H9 (cell line): Measurements from ENCODE around the gene CHRND. TPM values are rescaled to one million over a fixed set of nuclear protein-coding genes. Genes with fewer than 3 reads are reported as not detected.

Experiments used
- DNase-seq: peaks from one replicate; pipeline ENCODE4 v3.0.0-alpha.2; 2017
- H2AFZ ChIP-seq: one replicate; pipeline ENCODE4 v1.6.1; 2013; ENCODE audit warnings: mild to moderate bottlenecking, low read length, control low read depth, moderate library complexity
- H2AK5ac ChIP-seq: 2 replicates; pipeline ENCODE4 v1.6.1; 2013; ENCODE audit warnings: low read length, control low read depth, mixed read lengths; ENCODE audit not compliant: insufficient read length
- H2BK120ac ChIP-seq: one replicate; pipeline ENCODE4 v1.6.1; 2013; ENCODE audit warnings: low read depth, mild to moderate bottlenecking, low read length, control low read depth, inconsistent platforms; ENCODE audit not compliant: poor library complexity, severe bottlenecking
- H2BK12ac ChIP-seq: 2 replicates; pipeline ENCODE4 v1.6.1; 2013; ENCODE audit warnings: low read length, control low read depth, mixed read lengths, low read depth; ENCODE audit not compliant: insufficient read length
- H2BK15ac ChIP-seq: 2 replicates; pipeline ENCODE4 v1.6.1; 2013; ENCODE audit warnings: low read depth, low read length, control low read depth
- H2BK20ac ChIP-seq: one replicate; pipeline ENCODE4 v1.6.1; 2013; ENCODE audit warnings: low read depth, mild to moderate bottlenecking, low read length, control low read depth, inconsistent platforms; ENCODE audit not compliant: poor library complexity, severe bottlenecking
- H2BK5ac ChIP-seq: 2 replicates; pipeline ENCODE4 v1.6.1; 2013; ENCODE audit warnings: low read length, control low read depth, mixed read lengths; ENCODE audit not compliant: insufficient read length
- H3K14ac ChIP-seq: 2 replicates; pipeline ENCODE4 v1.6.1; 2013; ENCODE audit warnings: low read length, control low read depth; ENCODE audit not compliant: insufficient read depth
- H3K18ac ChIP-seq: 2 replicates; pipeline ENCODE4 v1.6.1; 2013; ENCODE audit warnings: low read depth, mild to moderate bottlenecking, mixed read lengths, low read length, control low read depth; ENCODE audit not compliant: insufficient read length
- H3K23ac ChIP-seq: 2 replicates; pipeline ENCODE4 v1.6.1; 2013; ENCODE audit warnings: low read length, control low read depth, mixed read lengths, low read depth; ENCODE audit not compliant: insufficient read length
- H3K23me2 ChIP-seq: 2 replicates; pipeline ENCODE4 v1.6.1; 2013; ENCODE audit warnings: low read depth, mild to moderate bottlenecking, mixed read lengths, low read length, control low read depth; ENCODE audit not compliant: insufficient read length, poor library complexity, severe bottlenecking
- H3K27ac ChIP-seq: 2 replicates; pipeline ENCODE4 v1.5.1; 2013; ENCODE audit warnings: low read length, control low read depth, mixed read lengths, low read depth; ENCODE audit not compliant: insufficient read length
- H3K27me3 ChIP-seq: 2 replicates; pipeline ENCODE4 v1.6.1; 2013; ENCODE audit warnings: low read length, control low read depth, inconsistent platforms; ENCODE audit not compliant: insufficient read depth
- H3K4ac ChIP-seq: 2 replicates; pipeline ENCODE4 v1.6.1; 2013; ENCODE audit warnings: low read depth, mild to moderate bottlenecking, control low read depth, inconsistent platforms, low read length, moderate library complexity
- H3K4me1 ChIP-seq: 2 replicates; pipeline ENCODE4 v1.6.1; 2013; ENCODE audit warnings: low read length, control low read depth, inconsistent platforms; ENCODE audit not compliant: insufficient read depth
- H3K4me2 ChIP-seq: 2 replicates; pipeline ENCODE4 v1.6.1; 2013; ENCODE audit warnings: low read length, control low read depth, mixed read lengths; ENCODE audit not compliant: insufficient read length, insufficient read depth
- H3K56ac ChIP-seq: 2 replicates; pipeline ENCODE4 v1.6.1; 2013; ENCODE audit warnings: low read depth, mild to moderate bottlenecking, mixed read lengths, low read length, control low read depth; ENCODE audit not compliant: insufficient read length
- H3K79me1 ChIP-seq: 2 replicates; pipeline ENCODE4 v1.6.1; 2013; ENCODE audit warnings: low read depth, mild to moderate bottlenecking, moderate library complexity, low read length, control low read depth, inconsistent platforms; ENCODE audit not compliant: insufficient read depth, poor library complexity, severe bottlenecking
- H3K79me2 ChIP-seq: 2 replicates; pipeline ENCODE4 v1.6.1; 2013; ENCODE audit warnings: low read length, control low read depth, inconsistent platforms; ENCODE audit not compliant: insufficient read depth
- H3K9ac ChIP-seq: 2 replicates; pipeline ENCODE4 v1.6.1; 2013; ENCODE audit warnings: low read length, control low read depth, mixed read lengths; ENCODE audit not compliant: insufficient read length; ENCODE audit errors: extremely low read depth
- H3K9me3 ChIP-seq: one replicate; pipeline ENCODE4 v1.6.1; 2013; ENCODE audit warnings: low read depth, low read length, inconsistent platforms; ENCODE audit not compliant: control insufficient read depth
- H3T11ph ChIP-seq: one replicate; pipeline ENCODE4 v1.6.1; 2013; ENCODE audit warnings: mild to moderate bottlenecking, low read length, control low read depth, inconsistent platforms
- H4K20me1 ChIP-seq: one replicate; pipeline ENCODE4 v1.6.1; 2013; ENCODE audit not compliant: control insufficient read depth, insufficient read length, insufficient read depth
- H4K5ac ChIP-seq: 2 replicates; pipeline ENCODE4 v1.6.1; 2013; ENCODE audit warnings: low read depth, mild to moderate bottlenecking, mixed read lengths, low read length, control low read depth; ENCODE audit not compliant: insufficient read length
- H4K8ac ChIP-seq: replicated peaks from 2 replicates; pipeline ENCODE4 v1.6.1; 2013; ENCODE audit warnings: low read length, control low read depth, mixed read lengths, low read depth; ENCODE audit not compliant: insufficient read length
- H4K91ac ChIP-seq: 2 replicates; pipeline ENCODE4 v1.6.1; 2013; ENCODE audit warnings: low read depth, mild to moderate bottlenecking, moderate library complexity, mixed read lengths, low read length, control low read depth; ENCODE audit not compliant: insufficient read length
- H3K27ac Mint-ChIP-seq, 3 experiments: 2 replicates in 2 of 3; 3 replicates in 1 of 3; pipeline ENCODE4 v1.8.0; 2020 to 2021; ENCODE audit warnings: mixed read lengths in 3 of 3, mild to moderate bottlenecking in 1 of 3, moderate library complexity in 1 of 3
- H3K27me3 Mint-ChIP-seq: 2 replicates; pipeline ENCODE4 v1.8.0; 2021; ENCODE audit warnings: low read depth, mild to moderate bottlenecking, moderate library complexity, mixed read lengths
- H3K36me3 Mint-ChIP-seq, 3 experiments: 2 replicates in 2 of 3; 3 replicates in 1 of 3; pipeline ENCODE4 v1.8.0; 2020 to 2021; ENCODE audit warnings: low read depth in 3 of 3, mixed read lengths in 3 of 3; ENCODE audit not compliant: insufficient read depth in 1 of 3
- H3K4me1 Mint-ChIP-seq, 2 experiments: 2 replicates each; pipeline ENCODE4 v1.8.0; 2020; ENCODE audit warnings: mixed read lengths in 2 of 2
- H3K4me3 Mint-ChIP-seq, 2 experiments: 2 replicates in 1 of 2; 3 replicates in 1 of 2; pipeline ENCODE4 v1.8.0; 2020 to 2021; ENCODE audit warnings: mild to moderate bottlenecking in 2 of 2, mixed read lengths in 2 of 2, moderate library complexity in 1 of 2
- H3K9me3 Mint-ChIP-seq, 2 experiments: 2 replicates in 1 of 2; 3 replicates in 1 of 2; pipeline ENCODE4 v1.8.0; 2020; ENCODE audit warnings: mild to moderate bottlenecking in 2 of 2, mixed read lengths in 2 of 2, moderate library complexity in 1 of 2
- CTCF ChIP-seq: fragments of 200-600 bp; sonication (generic); conservative IDR thresholded peaks from 3 replicates; pipeline ENCODE4 v1.8.0; 2021; ENCODE audit warnings: antibody characterized with exemption, mild to moderate bottlenecking
- WGBS: extraction: QIAGEN DNeasy Blood & Tissue Kit; methylation state at CpG from one replicate; pipeline ENCODE4 v1.1.7; 2013; ENCODE audit warnings: missing lambda C conversion rate, low lambda C conversion rate, mixed read lengths; ENCODE audit not compliant: insufficient read length; ENCODE audit errors: extremely low coverage; 5-methylcytosine and 5-hydroxymethylcytosine counted together
- total RNA-seq: library from RNA; stranded (reverse); gene quantifications from 2 replicates; pipeline ENCODE4 v1.2.1, GENCODE V29; 2021

The CHRND gene
- total RNA-seq, 1 experiment from 2014 or later: not detected

GRCh38 chr2:232516551-232516950 lies 9.4 kb upstream of the CHRND start:
- H3K23me2 ChIP-seq: peaks cover under 1% of the 10 kb centered on the region
- H3K79me1 ChIP-seq: no peaks in the 10 kb centered on the region
- H4K5ac ChIP-seq: no peak overlapping the region
- no peak overlapping the region for H3K23ac ChIP-seq
- H3K27me3 Mint-ChIP-seq: peaks cover 41% of the 10 kb centered on the region
- H3K27ac ChIP-seq: no peak overlapping the region
- H3K4me3 Mint-ChIP-seq: no peak overlapping the region
- no peak for DNase-seq
- H3K27ac Mint-ChIP-seq: no peak overlapping the region; a peak in 1 of 7 replicates
- H3K9me3 Mint-ChIP-seq: no peaks in the 10 kb centered on the region; a peak in 1 of 5 replicates
- no peaks in the 10 kb centered on the region for H3K4me1 ChIP-seq
- H3K36me3 Mint-ChIP-seq: peaks cover 0 to 1% (median 0%) of the 10 kb centered on the region in 3 experiments; a peak in 1 of 7 replicates
- H3K14ac ChIP-seq: no peak overlapping the region
- H3K4me2 ChIP-seq: no peak overlapping the region
- no peaks in the 10 kb centered on the region; the same call in 1 of the 2 replicates for H3K27me3 ChIP-seq
- no CpG with 5 or more reads among the region's 3 CpGs for WGBS
- no peak overlapping the region for H3K4ac ChIP-seq
- H2BK12ac ChIP-seq: no peak overlapping the region
- no peak overlapping the region for H2AFZ ChIP-seq
- no peaks in the 10 kb centered on the region for H3K79me2 ChIP-seq
- no peak overlapping the region for H3T11ph ChIP-seq
- H2BK120ac ChIP-seq: no peak overlapping the region
- no peak overlapping the region for H4K91ac ChIP-seq
- no peak overlapping the region for H2BK5ac ChIP-seq
- no peak overlapping the region for H3K9ac ChIP-seq
- no peak overlapping the region for H3K18ac ChIP-seq
- H3K9me3 ChIP-seq: no peaks in the 10 kb centered on the region
- no peak for TF ChIP-seq CTCF
- no peak overlapping the region for H2AK5ac ChIP-seq
- no peaks in the 10 kb centered on the region for H4K20me1 ChIP-seq
- H3K56ac ChIP-seq: no peak overlapping the region
- no peak overlapping the region for H2BK15ac ChIP-seq
- H3K4me1 Mint-ChIP-seq: peaks cover 18 to 37% of the 10 kb centered on the region in 2 experiments
- H4K8ac ChIP-seq: no peak overlapping the region
- no peak overlapping the region for H2BK20ac ChIP-seq
